GM18499 (cell line): ENCODE data around the gene TIMM17B.

ENCODE experiments used
- ATAC-seq: cut with Tn5 transposase; IDR thresholded peaks from one replicate; pipeline ENCODE4 v1.9.1; 2021; ENCODE audit warnings: moderate number of reproducible peaks; ENCODE audit not compliant: insufficient read depth, unreplicated experiment

Gene TIMM17B

GRCh38 chrX:48897625-48898306 lies at the start of gene TIMM17B, which contains the start of gene PQBP1:
Gene TIMM17B (minus strand): TSS chrX:48897768. CDS start chrX:48897749, 19 bp downstream.
Gene PQBP1 (plus strand): TSS chrX:48897930. CDS start chrX:48898510, 580 bp downstream.
- ATAC-seq: peak; percentile 62

GRCh38 chrX:48945517-48946348 lies 48.2 kb upstream of the TIMM17B start:
- ATAC-seq: no peak

GRCh38 chrX:48942895-48943294 lies 45.3 kb upstream of the TIMM17B start:
- ATAC-seq: no peak

GRCh38 chrX:48940404-48940955 lies 42.9 kb upstream of the TIMM17B start:
- no peak for ATAC-seq

GRCh38 chrX:48939524-48940228 lies 42.1 kb upstream of the TIMM17B start:
- no peak for ATAC-seq

- ATAC-seq: peak; percentile 40
Measured at GRCh38 chrX:48938721-48939425, 41.3 kb upstream of the TIMM17B start.

- ATAC-seq: peak; percentile 28
Measured at GRCh38 chrX:48937054-48937907, 39.7 kb upstream of the TIMM17B start.

- no peak for ATAC-seq
Measured at GRCh38 chrX:48936429-48937053, 39.0 kb upstream of the TIMM17B start.

- no peak for ATAC-seq
Measured at GRCh38 chrX:48935301-48935670, 37.7 kb upstream of the TIMM17B start.

- ATAC-seq: no peak
Measured at GRCh38 chrX:48934581-48935300, 37.2 kb upstream of the TIMM17B start.

GRCh38 chrX:48933757-48934156 lies 36.2 kb upstream of the TIMM17B start:
- no peak for ATAC-seq

GRCh38 chrX:48927736-48928382 lies 30.3 kb upstream of the TIMM17B start:
- ATAC-seq: no peak

- ATAC-seq: no peak
Measured at GRCh38 chrX:48927123-48927522, 29.6 kb upstream of the TIMM17B start.

GRCh38 chrX:48924270-48924669 lies 26.7 kb upstream of the TIMM17B start:
- no peak for ATAC-seq

- ATAC-seq: no peak
Measured at GRCh38 chrX:48923771-48924170, 26.2 kb upstream of the TIMM17B start.

- ATAC-seq: no peak
Measured at GRCh38 chrX:48920718-48921104, 23.1 kb upstream of the TIMM17B start.

GRCh38 chrX:48919947-48920717 lies 22.6 kb upstream of the TIMM17B start:
- ATAC-seq: no peak
